Activated naive CD8-positive, alpha-beta T cell treated with anti-CD3 and anti-CD28 coated beads for 36 hours (primary cell): ENCODE results near the gene AADAT. TPM values are rescaled to one million over a fixed set of nuclear protein-coding genes. Genes with fewer than 3 reads are reported as not detected.

Source experiments
- DNase-seq: peaks from one replicate; pipeline ENCODE4 v3.0.0; 2021
- H3K27ac Mint-ChIP-seq: one replicate; pipeline ENCODE4 v1.8.0; 2022; ENCODE audit warnings: mild to moderate bottlenecking, moderate library complexity, mixed read lengths
- H3K27me3 Mint-ChIP-seq: one replicate; pipeline ENCODE4 v1.8.0; 2022; ENCODE audit warnings: mild to moderate bottlenecking, mixed read lengths
- H3K36me3 Mint-ChIP-seq: one replicate; pipeline ENCODE4 v1.8.0; 2021; ENCODE audit warnings: mild to moderate bottlenecking, mixed read lengths
- H3K4me1 Mint-ChIP-seq: one replicate; pipeline ENCODE4 v1.8.0; 2021; ENCODE audit warnings: mixed read lengths
- H3K4me3 Mint-ChIP-seq: one replicate; pipeline ENCODE4 v1.8.0; 2022; ENCODE audit warnings: mild to moderate bottlenecking, moderate library complexity, mixed read lengths
- H3K9me3 Mint-ChIP-seq: one replicate; pipeline ENCODE4 v1.8.0; 2022; ENCODE audit warnings: mixed read lengths
- total RNA-seq, 2 experiments: library from RNA; stranded (reverse); gene quantifications; one replicate each; pipeline ENCODE4 v1.2.3, GENCODE V29; 2021

Gene AADAT
- total RNA-seq, 2 experiments from 2014 or later = 0.20 TPM; not detected in 1

- peak overlapping the region; percentile 90 for H3K27ac Mint-ChIP-seq
- peaks cover 36% of the 10 kb centered on the region for H3K27me3 Mint-ChIP-seq
- peaks cover 6% of the 10 kb centered on the region for H3K9me3 Mint-ChIP-seq
- peak overlapping the region; percentile 82 for H3K4me3 Mint-ChIP-seq
- H3K4me1 Mint-ChIP-seq = peaks cover 8% of the 10 kb centered on the region
- peak; percentile 87 for DNase-seq
- H3K36me3 Mint-ChIP-seq = peaks cover 6% of the 10 kb centered on the region
Observed at GRCh38 chr4:170027181-170027829, 62.5 kb downstream of the AADAT start.

- DNase-seq = peak; percentile 91
- peaks cover 36% of the 10 kb centered on the region for H3K27me3 Mint-ChIP-seq
- peaks cover 6% of the 10 kb centered on the region for H3K9me3 Mint-ChIP-seq
- peaks cover 6% of the 10 kb centered on the region for H3K36me3 Mint-ChIP-seq
- peak within 1 kb of the TSS; percentile 90 for H3K27ac Mint-ChIP-seq
- peak within 1 kb of the TSS; percentile 84 for H3K4me3 Mint-ChIP-seq
- H3K4me1 Mint-ChIP-seq = peaks cover 8% of the 10 kb centered on the region
Observed at GRCh38 chr4:170026253-170027021, 63.3 kb downstream of the AADAT start, which contains the start of gene MFAP3L. TSS of gene MFAP3L (minus strand) at chr4:170026395. CDS start at chr4:170005877, 20,518 bp downstream.

GRCh38 chr4:170025523-170026252 lies 64.1 kb downstream of the AADAT start:
- peak overlapping the region; percentile 74 for H3K4me3 Mint-ChIP-seq
- DNase-seq = no peak
- peaks cover 36% of the 10 kb centered on the region for H3K27me3 Mint-ChIP-seq
- H3K36me3 Mint-ChIP-seq = peaks cover 6% of the 10 kb centered on the region
- H3K4me1 Mint-ChIP-seq = peaks cover 8% of the 10 kb centered on the region
- peaks cover 6% of the 10 kb centered on the region for H3K9me3 Mint-ChIP-seq
- no peak overlapping the region for H3K27ac Mint-ChIP-seq

- Mint-ChIP-seq H3K9me3 (no peaks in the 10 kb centered on the region), H3K27me3 (peaks cover 13% of the 10 kb centered on the region), H3K36me3 (no peaks in the 10 kb centered on the region), H3K4me3 (no peak overlapping the region), H3K4me1 (no peaks in the 10 kb centered on the region), H3K27ac (no peak overlapping the region)
- no peak for DNase-seq
Observed at GRCh38 chr4:170022211-170022610, 67.5 kb downstream of the AADAT start.

- Mint-ChIP-seq H3K9me3 (no peaks in the 10 kb centered on the region), H3K36me3 (no peaks in the 10 kb centered on the region), H3K27ac (no peak overlapping the region), H3K4me1 (no peaks in the 10 kb centered on the region), H3K27me3 (no peaks in the 10 kb centered on the region), H3K4me3 (no peak overlapping the region)
- DNase-seq = no peak
Observed at GRCh38 chr4:170017252-170017651, 72.5 kb downstream of the AADAT start.

- Mint-ChIP-seq H3K36me3 (no peaks in the 10 kb centered on the region), H3K4me3 (no peak overlapping the region), H3K27me3 (no peaks in the 10 kb centered on the region), H3K4me1 (no peaks in the 10 kb centered on the region), H3K9me3 (no peaks in the 10 kb centered on the region), H3K27ac (no peak overlapping the region)
- no peak for DNase-seq
Observed at GRCh38 chr4:170015285-170015684, 74.5 kb downstream of the AADAT start.

GRCh38 chr4:170014359-170015011 lies 75.3 kb downstream of the AADAT start:
- no peaks in the 10 kb centered on the region for H3K9me3 Mint-ChIP-seq

GRCh38 chr4:170012629-170012958 lies 77.2 kb downstream of the AADAT start:
- no peak overlapping the region for H3K27ac Mint-ChIP-seq
- no peaks in the 10 kb centered on the region for H3K9me3 Mint-ChIP-seq
- no peaks in the 10 kb centered on the region for H3K27me3 Mint-ChIP-seq
- no peaks in the 10 kb centered on the region for H3K36me3 Mint-ChIP-seq
- no peak overlapping the region for H3K4me3 Mint-ChIP-seq
- DNase-seq = no peak
- H3K4me1 Mint-ChIP-seq = peaks cover 9% of the 10 kb centered on the region

More at GRCh38 chr4:170014359-170015011, 75.3 kb downstream of the AADAT start:
- DNase-seq = no peak
- no peaks in the 10 kb centered on the region for H3K4me1 Mint-ChIP-seq
- H3K36me3 Mint-ChIP-seq = no peaks in the 10 kb centered on the region
- no peaks in the 10 kb centered on the region for H3K27me3 Mint-ChIP-seq
- H3K27ac Mint-ChIP-seq = no peak overlapping the region
- no peak overlapping the region for H3K4me3 Mint-ChIP-seq

- H3K27me3 Mint-ChIP-seq = no peaks in the 10 kb centered on the region
- H3K27ac Mint-ChIP-seq = no peak overlapping the region
- H3K4me3 Mint-ChIP-seq = no peak overlapping the region
Observed at GRCh38 chr4:170011921-170012628, 77.7 kb downstream of the AADAT start.

More at GRCh38 chr4:170011921-170012628, 77.7 kb downstream of the AADAT start:
- Mint-ChIP-seq H3K4me1 (peaks cover 9% of the 10 kb centered on the region), H3K9me3 (no peaks in the 10 kb centered on the region), H3K36me3 (no peaks in the 10 kb centered on the region)
- no peak for DNase-seq

Other genes starting within 250 kb of the AADAT start
- 1 to 10 TPM; 1.0 to 2.2 TPM for gene MFAP3L, start 63.6 kb downstream of the AADAT start, total RNA-seq